Choroid plexus epithelial cell (primary cell): ENCODE data around the gene KRT1.

Experiments
- DNase-seq: peaks from one replicate; pipeline ENCODE4 v3.0.0-alpha.2; 2010; ENCODE audit warnings: low read depth
- H3K4me3 ChIP-seq: 2 replicates; pipeline ENCODE4 v1.5.1; 2011; ENCODE audit warnings: low read depth, mild to moderate bottlenecking, control low read depth, low read length, moderate library complexity
- TF ChIP-seq, protein P1 (sequence below): conservative IDR thresholded peaks from 2 replicates; pipeline ENCODE4 v1.5.1; 2011; ENCODE audit warnings: low read depth, mild to moderate bottlenecking, control low read depth, inconsistent platforms, low read length, moderate library complexity

KRT1 gene

DNA sequence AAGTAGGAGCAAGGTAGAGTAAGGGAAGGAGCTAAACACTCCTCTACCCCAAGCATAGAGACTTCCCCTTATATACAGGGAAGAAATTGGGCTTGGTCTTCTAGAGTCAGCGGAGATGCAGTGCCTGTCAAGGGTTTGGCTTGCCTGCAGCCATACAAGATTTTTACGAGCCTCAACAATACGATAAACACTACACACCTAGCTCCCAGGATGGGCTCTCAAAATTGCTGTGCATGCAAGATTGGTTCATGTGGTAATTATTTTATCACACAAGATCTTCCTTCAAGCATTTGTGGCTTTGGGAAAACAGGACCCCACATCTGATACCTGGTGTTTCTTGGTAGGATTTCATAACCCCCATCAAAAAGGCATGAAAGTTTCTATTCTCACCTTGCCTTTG, at the start of gene KRT1:
Gene KRT1 (minus strand): TSS at position 45 of the 400 bp plus-strand sequence. CDS start 59 bp downstream, outside the sequence.
- TF ChIP-seq, protein P1, sequence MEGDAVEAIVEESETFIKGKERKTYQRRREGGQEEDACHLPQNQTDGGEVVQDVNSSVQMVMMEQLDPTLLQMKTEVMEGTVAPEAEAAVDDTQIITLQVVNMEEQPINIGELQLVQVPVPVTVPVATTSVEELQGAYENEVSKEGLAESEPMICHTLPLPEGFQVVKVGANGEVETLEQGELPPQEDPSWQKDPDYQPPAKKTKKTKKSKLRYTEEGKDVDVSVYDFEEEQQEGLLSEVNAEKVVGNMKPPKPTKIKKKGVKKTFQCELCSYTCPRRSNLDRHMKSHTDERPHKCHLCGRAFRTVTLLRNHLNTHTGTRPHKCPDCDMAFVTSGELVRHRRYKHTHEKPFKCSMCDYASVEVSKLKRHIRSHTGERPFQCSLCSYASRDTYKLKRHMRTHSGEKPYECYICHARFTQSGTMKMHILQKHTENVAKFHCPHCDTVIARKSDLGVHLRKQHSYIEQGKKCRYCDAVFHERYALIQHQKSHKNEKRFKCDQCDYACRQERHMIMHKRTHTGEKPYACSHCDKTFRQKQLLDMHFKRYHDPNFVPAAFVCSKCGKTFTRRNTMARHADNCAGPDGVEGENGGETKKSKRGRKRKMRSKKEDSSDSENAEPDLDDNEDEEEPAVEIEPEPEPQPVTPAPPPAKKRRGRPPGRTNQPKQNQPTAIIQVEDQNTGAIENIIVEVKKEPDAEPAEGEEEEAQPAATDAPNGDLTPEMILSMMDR = no peak
- DNase-seq = no peak
- H3K4me3 ChIP-seq = no peak within 1 kb of the TSS

DNA sequence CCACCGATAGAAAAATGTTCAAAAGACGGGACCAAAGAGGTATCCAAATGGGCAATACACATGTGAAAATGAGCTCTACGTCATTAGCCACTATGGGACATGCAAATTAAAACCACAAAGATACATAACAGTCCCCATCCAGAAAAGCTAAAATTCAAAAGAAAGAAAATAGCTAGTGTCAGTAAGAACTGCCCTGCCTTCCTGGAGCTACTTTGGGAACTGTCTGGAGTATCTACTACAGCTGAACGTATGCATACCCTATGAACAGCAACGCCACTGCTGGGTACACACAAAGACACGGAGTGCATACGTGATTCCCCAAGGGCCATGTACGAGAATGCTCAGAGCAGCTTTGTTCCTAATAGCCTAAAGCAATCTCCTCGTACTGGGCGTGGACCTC, 48.9 kb upstream of the KRT1 start:
- TF ChIP-seq, protein P1 = no peak
- no peak overlapping the region for H3K4me3 ChIP-seq
- DNase-seq = no peak

DNA sequence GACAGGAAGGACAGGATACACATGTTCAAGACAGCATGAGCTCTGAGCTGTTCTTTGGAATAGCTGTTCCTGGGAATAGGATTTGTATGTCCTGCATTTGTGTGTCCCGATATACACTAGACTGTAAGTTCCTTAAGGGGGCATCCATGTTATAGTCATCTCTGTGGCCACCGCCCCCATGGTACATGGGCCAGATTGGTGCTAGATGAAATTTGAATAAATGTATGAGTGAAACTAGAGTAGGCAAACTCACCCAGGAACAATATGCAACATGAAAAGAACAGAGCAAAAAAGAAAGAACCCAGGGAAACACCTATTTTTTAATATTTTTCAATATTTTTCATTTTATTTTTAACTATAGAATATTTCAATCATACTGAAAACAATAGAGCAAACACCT, 48.2 kb upstream of the KRT1 start:
- TF ChIP-seq, protein P1 = no peak
- no peak for DNase-seq
- H3K4me3 ChIP-seq = no peak overlapping the region

DNA sequence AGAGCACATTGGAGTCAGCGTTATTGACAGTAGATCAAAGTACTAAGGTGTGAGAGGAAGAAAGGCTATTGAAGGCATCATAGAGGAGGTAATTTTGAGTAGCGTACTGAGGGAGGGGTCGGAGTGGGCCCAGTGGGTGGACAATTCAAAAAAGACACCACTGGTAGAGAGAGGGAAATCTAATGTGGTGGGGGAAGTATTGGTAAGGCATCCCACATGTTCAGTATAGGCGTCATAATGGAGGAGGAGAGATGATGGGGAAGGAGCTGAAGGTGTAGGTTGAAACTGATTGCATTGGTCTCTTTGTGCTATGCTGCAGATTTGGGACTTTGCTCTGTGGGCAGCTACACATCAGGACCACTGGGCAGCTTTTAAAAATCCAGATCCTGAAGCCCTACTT, 46.8 kb upstream of the KRT1 start:
- H3K4me3 ChIP-seq = no peak overlapping the region
- TF ChIP-seq, protein P1 = no peak
- DNase-seq = no peak

DNA sequence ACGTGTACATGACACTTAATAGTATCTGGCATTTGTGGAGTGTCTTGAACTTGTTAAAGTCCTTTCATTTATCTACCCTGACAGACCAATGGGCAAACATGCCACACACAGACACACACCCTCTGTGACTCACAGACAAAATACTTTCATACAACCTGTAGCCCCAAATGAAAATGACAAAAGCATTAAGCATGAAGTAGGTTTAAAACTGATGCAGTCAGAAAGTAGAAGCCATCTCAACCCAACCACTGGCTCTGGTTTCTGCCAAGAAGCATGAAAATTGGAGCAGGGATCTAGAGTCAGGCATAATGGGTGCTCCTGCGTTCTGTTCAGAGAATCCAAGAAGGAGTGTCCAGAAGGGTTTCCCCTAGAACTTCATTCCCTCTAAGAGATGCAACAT, 46.2 kb upstream of the KRT1 start:
- no peak for DNase-seq
- H3K4me3 ChIP-seq = no peak overlapping the region
- TF ChIP-seq, protein P1 = no peak

DNA sequence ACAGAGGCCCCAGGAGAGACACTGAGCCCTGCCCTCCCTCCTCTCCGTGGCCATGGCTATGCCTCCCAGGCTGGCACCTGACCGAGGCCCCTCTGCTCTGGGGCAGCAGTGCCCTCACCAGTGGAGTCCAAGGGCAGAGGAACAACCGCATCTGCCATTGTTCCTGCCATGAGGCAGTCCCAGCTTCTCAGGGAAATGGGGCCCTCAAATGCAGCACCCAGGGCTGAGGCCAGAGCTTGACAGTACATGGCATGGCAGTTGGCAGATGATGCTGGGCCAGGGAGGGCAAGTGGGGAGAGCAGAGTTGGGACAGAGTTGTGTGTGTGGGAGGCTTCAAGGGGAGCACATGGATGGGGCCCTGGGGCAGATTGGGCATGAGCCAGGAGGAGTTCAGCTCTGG, 44.2 kb upstream of the KRT1 start:
- DNase-seq = no peak
- TF ChIP-seq, protein P1 = no peak
- no peak overlapping the region for H3K4me3 ChIP-seq

DNA sequence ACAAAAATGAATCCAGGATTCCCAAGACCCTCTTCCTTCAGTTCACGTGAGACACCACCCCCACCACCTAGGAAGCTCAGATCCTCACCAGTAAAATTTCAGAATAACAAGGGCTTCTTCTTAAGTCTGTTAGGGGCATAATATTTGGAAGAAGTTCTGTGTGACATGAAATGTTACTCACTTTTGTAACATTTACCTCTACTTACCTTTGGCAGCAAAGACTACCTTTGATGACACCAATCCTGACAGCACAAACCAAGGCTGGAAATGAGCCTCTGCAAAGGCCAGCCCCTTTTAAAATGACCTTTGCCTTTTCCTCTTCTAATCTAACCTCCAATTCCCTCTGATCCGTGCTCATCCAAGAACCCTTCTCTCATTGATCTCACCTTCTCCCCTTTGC, 42.5 kb upstream of the KRT1 start:
- H3K4me3 ChIP-seq = no peak overlapping the region
- no peak for DNase-seq
- TF ChIP-seq, protein P1 = no peak
